ENCODE results near the gene LGMN.

- TF ChIP-seq CTCF (IDR thresholded peaks at IDR 0.05; ENCODE audit: insufficient read depth, low read length, poor library complexity, severe bottlenecking) (no peak), EZH2phosphoT487 (conservative IDR thresholded peaks at IDR 0.05; ENCODE audit: low read length) (no peak)
Observed at GRCh38 chr14:92693998-92694795, 54.2 kb downstream of the LGMN start.
